SJCRH30 (cell line): ENCODE results near the gene IFNG. TPM values are rescaled to one million over a fixed set of nuclear protein-coding genes. Genes with fewer than 3 reads are reported as not detected.
A peak's percentile ranks its signal among the peaks of the same experiment; 100 is the strongest.
"Not testable (repeated sequence)": the region's sequence is repeated elsewhere in the genome, so short reads cannot be mapped to it uniquely, and the experiment has no call there.

Source experiments
- DNase-seq, 2 experiments: peaks; one replicate each; pipeline ENCODE4 v3.0.0-alpha.2; 2015 to 2020
- H3K27ac ChIP-seq: fragments of 250-450 bp; sonication (Bioruptor Pico); 2 replicates; pipeline ENCODE4 v1.5.1; 2020; ENCODE audit warnings: mild to moderate bottlenecking, moderate library complexity
- H3K27me3 ChIP-seq: fragments of 250-450 bp; sonication (Bioruptor Pico); 2 replicates; pipeline ENCODE4 v1.5.1; 2020; ENCODE audit warnings: mild to moderate bottlenecking, moderate library complexity
- H3K36me3 ChIP-seq: fragments of 250-450 bp; sonication (Bioruptor Pico); 2 replicates; pipeline ENCODE4 v1.5.1; 2020; ENCODE audit warnings: mild to moderate bottlenecking, moderate library complexity
- H3K4me1 ChIP-seq: fragments of 250-450 bp; sonication (Bioruptor Pico); 2 replicates; pipeline ENCODE4 v1.5.1; 2020; ENCODE audit warnings: mild to moderate bottlenecking, moderate library complexity
- H3K4me3 ChIP-seq: fragments of 250-450 bp; sonication (Bioruptor Pico); 2 replicates; pipeline ENCODE4 v1.5.1; 2020; ENCODE audit warnings: mild to moderate bottlenecking, moderate library complexity
- H3K9me3 ChIP-seq: fragments of 250-450 bp; sonication (Bioruptor Pico); replicated peaks from 2 replicates; pipeline ENCODE4 v1.5.1; 2020; ENCODE audit warnings: mild to moderate bottlenecking, moderate library complexity
- total RNA-seq: library from RNA; depleted of rRNA; stranded (reverse); fragments of >200 nt; shearing (Covaris generic); gene quantifications from 2 replicates; pipeline ENCODE4 v1.2.3, GENCODE V29; 2014

IFNG gene
- total RNA-seq, 1 experiment from 2014 or later: not detected

GRCh38 chr12:68177562-68177961 lies 18.0 kb upstream of the IFNG start:
- H3K27ac ChIP-seq: no peak overlapping the region
- H3K4me3 ChIP-seq: no peak overlapping the region
- DNase-seq: no peak
- H3K9me3 ChIP-seq: no peaks in the 10 kb centered on the region
- no peaks in the 10 kb centered on the region for H3K36me3 ChIP-seq
- H3K27me3 ChIP-seq: no peaks in the 10 kb centered on the region
- H3K4me1 ChIP-seq: peaks cover 19% of the 10 kb centered on the region

GRCh38 chr12:68176257-68176656 lies 16.7 kb upstream of the IFNG start:
- Histone ChIP-seq H3K4me3 (no peak overlapping the region), H3K27me3 (no peaks in the 10 kb centered on the region), H3K27ac (no peak overlapping the region), H3K36me3 (no peaks in the 10 kb centered on the region), H3K9me3 (no peaks in the 10 kb centered on the region), H3K4me1 (peaks cover 9% of the 10 kb centered on the region)
- no peak for DNase-seq

DNA sequence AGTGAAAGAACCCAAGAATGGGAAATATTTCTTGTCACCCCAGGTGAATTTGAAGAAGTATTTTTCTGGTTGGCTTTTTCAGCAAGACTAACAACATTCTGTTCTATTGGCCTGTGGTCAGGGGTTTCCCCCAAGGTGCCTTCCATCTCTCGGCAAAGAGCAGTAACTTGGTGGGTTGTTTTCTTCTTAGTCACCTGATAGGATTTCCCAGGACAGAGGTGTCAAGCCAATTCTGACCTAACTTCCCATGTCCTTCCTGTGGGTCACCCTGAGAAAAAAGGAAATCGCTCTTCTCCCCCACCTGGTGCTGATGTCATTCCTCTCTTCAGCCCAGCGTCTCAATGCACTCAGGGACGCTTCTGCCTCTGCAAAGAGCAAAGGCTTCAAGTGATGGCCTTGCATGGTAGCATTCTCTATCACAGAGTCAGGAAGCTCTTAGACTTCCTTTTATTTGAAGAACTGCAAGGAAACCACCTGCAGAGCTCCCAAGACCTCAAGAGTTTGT lies 16.1 kb upstream of the IFNG start:
- H3K4me1 ChIP-seq: peaks cover 3% of the 10 kb centered on the region; the same call in 1 of the 2 replicates
- H3K27me3 ChIP-seq: no peaks in the 10 kb centered on the region
- no peak overlapping the region for H3K4me3 ChIP-seq
- H3K36me3 ChIP-seq: no peaks in the 10 kb centered on the region
- H3K9me3 ChIP-seq: 0 out of 2 replicates have a peak, but pooled peaks cover 2% of the 10 kb centered on the region
- no peak for DNase-seq
- no peak overlapping the region for H3K27ac ChIP-seq

GRCh38 chr12:68174761-68175160 lies 15.2 kb upstream of the IFNG start:
- H3K9me3 ChIP-seq, H3K4me3 ChIP-seq, H3K36me3 ChIP-seq, H3K4me1 ChIP-seq, H3K27me3 ChIP-seq, DNase-seq, H3K27ac ChIP-seq: not testable (repeated sequence)

DNA sequence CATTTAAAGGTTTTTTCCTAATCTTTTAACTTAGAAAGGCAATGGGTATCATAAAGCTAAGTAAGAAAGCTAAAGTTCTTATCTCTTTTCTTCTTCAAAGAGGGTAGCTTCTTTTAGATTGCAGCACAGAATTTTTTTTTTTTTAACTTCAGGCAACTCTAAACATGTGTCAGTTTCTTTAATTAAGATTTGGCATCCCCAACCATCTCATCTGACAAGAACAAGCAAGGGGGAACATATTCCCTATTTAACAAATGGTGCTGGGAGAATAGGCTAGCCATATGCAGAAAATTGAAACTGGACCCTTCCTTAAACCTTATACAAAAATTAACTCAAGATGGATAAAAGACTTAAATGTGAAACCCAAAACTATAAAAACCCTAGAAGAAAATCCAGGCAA lies 14.3 kb upstream of the IFNG start:
- no peak for DNase-seq
- Histone ChIP-seq H3K4me3 (no peak overlapping the region), H3K27ac (no peak overlapping the region), H3K27me3 (no peaks in the 10 kb centered on the region), H3K4me1 (no peaks in the 10 kb centered on the region), H3K9me3 (0 out of 2 replicates have a peak, but pooled peaks cover 2% of the 10 kb centered on the region), H3K36me3 (no peaks in the 10 kb centered on the region)

GRCh38 chr12:68170726-68171125 lies 11.2 kb upstream of the IFNG start:
- Histone ChIP-seq H3K27ac (no peak overlapping the region), H3K36me3 (no peaks in the 10 kb centered on the region), H3K9me3 (0 out of 2 replicates have a peak, but pooled peaks cover 2% of the 10 kb centered on the region), H3K27me3 (no peaks in the 10 kb centered on the region), H3K4me1 (no peaks in the 10 kb centered on the region), H3K4me3 (no peak overlapping the region)
- DNase-seq: no peak

GRCh38 chr12:68169213-68169889 lies 9.8 kb upstream of the IFNG start:
- Histone ChIP-seq H3K36me3 (no peaks in the 10 kb centered on the region), H3K27ac (no peak overlapping the region), H3K27me3 (no peaks in the 10 kb centered on the region), H3K9me3 (peaks cover 4% of the 10 kb centered on the region; the same call in 1 of the 2 replicates), H3K4me3 (no peak overlapping the region), H3K4me1 (no peaks in the 10 kb centered on the region)
- no peak for DNase-seq

GRCh38 chr12:68166317-68166831 lies 6.8 kb upstream of the IFNG start:
- no peak for DNase-seq
- no peak overlapping the region for H3K4me3 ChIP-seq
- H3K36me3 ChIP-seq: no peaks in the 10 kb centered on the region
- H3K9me3 ChIP-seq: peaks cover 9% of the 10 kb centered on the region; the same call in 1 of the 2 replicates
- no peak overlapping the region for H3K27ac ChIP-seq
- H3K27me3 ChIP-seq: no peaks in the 10 kb centered on the region
- H3K4me1 ChIP-seq: peaks cover 17% of the 10 kb centered on the region

GRCh38 chr12:68163560-68164081 lies 4.1 kb upstream of the IFNG start:
- no peak overlapping the region for H3K4me3 ChIP-seq
- H3K27me3 ChIP-seq: no peaks in the 10 kb centered on the region
- H3K36me3 ChIP-seq: no peaks in the 10 kb centered on the region
- no peak for DNase-seq
- peaks cover 7% of the 10 kb centered on the region; the same call in 1 of the 2 replicates for H3K9me3 ChIP-seq
- H3K4me1 ChIP-seq: peaks cover 17% of the 10 kb centered on the region
- H3K27ac ChIP-seq: peak overlapping the region; percentile 48; the same call in 1 of the 2 replicates

DNA sequence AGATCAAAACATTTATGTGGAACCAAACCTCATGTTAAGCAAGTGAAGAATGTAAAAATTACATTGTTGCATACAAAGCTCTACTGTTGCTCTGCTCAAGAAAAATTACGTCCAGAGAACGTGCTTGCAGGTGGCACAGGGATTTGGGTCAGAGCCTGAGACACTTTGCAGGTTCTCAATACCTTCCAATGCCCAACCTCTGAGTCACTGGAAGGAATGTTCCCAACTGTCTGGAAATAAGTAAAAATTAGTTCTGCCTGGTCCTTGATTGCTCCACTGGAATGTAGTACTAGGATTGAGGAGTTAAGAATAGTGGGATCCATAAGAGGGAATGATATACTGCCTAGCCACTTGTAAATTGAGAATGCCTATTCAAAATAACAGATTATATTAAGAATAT lies 2.8 kb upstream of the IFNG start:
- Histone ChIP-seq H3K4me3 (no peak overlapping the region), H3K9me3 (peaks cover 7% of the 10 kb centered on the region; the same call in 1 of the 2 replicates), H3K27ac (peak overlapping the region; percentile 48), H3K27me3 (no peaks in the 10 kb centered on the region), H3K36me3 (no peaks in the 10 kb centered on the region), H3K4me1 (peaks cover 17% of the 10 kb centered on the region)
- peak; percentile 27 for DNase-seq

DNA sequence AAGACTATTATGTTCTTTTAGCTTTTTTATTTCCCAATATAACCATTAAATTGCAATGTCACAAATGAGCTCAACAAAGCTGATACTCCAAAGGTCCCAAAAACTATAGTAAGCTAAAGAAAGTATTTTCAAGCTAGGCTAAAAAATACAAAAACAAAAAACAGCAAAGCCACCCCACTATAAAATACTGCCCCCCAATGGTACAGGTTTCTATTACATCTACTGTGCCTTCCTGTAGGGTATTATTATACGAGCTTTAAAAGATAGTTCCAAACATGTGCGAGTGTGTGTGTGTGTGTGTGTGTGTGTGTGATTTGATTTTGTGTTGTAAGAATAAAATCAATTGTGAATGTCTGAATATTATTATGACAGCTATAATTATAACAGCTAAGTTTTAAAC lies 1.1 kb downstream of the IFNG start:
- Histone ChIP-seq H3K27me3 (no peaks in the 10 kb centered on the region), H3K36me3 (no peaks in the 10 kb centered on the region), H3K9me3 (no peaks in the 10 kb centered on the region; the same call in 1 of the 2 replicates), H3K4me1 (peaks cover 14% of the 10 kb centered on the region), H3K27ac (no peak overlapping the region), H3K4me3 (no peak overlapping the region)
- DNase-seq: peak in 1 of 2 experiments; percentile 43

DNA sequence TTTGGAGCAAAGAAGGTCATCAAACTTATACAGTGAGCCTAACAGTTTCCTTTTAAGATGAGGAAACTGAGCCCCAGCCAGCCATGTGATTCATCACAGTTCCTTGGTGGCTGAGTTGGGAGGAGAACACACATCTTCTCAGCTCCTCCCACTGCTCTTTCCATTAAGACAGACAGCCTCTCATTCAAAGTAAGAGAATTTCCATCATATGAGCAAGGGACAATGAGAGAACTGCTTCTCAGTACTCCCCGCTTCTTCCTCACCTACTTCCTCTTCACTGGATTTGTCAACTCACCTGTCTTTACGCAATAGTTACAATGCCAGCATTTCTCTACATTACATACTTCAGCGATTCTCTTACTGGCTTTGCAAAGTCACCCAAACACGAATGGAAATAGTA lies 2.2 kb downstream of the IFNG start:
- DNase-seq: no peak
- Histone ChIP-seq H3K9me3 (no peaks in the 10 kb centered on the region; the same call in 1 of the 2 replicates), H3K27ac (no peak overlapping the region)

GRCh38 chr12:68156636-68157035 lies 2.9 kb downstream of the IFNG start:
- no peaks in the 10 kb centered on the region for H3K4me1 ChIP-seq
- DNase-seq: no peak
- H3K27me3 ChIP-seq: no peaks in the 10 kb centered on the region
- no peaks in the 10 kb centered on the region for H3K36me3 ChIP-seq
- H3K27ac ChIP-seq: no peak overlapping the region
- H3K9me3 ChIP-seq: no peaks in the 10 kb centered on the region; the same call in 1 of the 2 replicates
- no peak overlapping the region for H3K4me3 ChIP-seq

More for the DNA sequence above, 2.2 kb downstream of the IFNG start:
- H3K27me3 ChIP-seq: no peaks in the 10 kb centered on the region
- peaks cover 3% of the 10 kb centered on the region for H3K4me1 ChIP-seq
- no peak overlapping the region for H3K4me3 ChIP-seq
- no peaks in the 10 kb centered on the region for H3K36me3 ChIP-seq

- Histone ChIP-seq H3K4me1 (no peaks in the 10 kb centered on the region), H3K27me3 (no peaks in the 10 kb centered on the region), H3K27ac (no peak overlapping the region), H3K9me3 (no peaks in the 10 kb centered on the region; the same call in 1 of the 2 replicates), H3K4me3 (no peak overlapping the region), H3K36me3 (no peaks in the 10 kb centered on the region)
- DNase-seq: peak in 1 of 2 experiments; percentile 32
Measured at GRCh38 chr12:68154779-68155178, 4.8 kb downstream of the IFNG start.

DNA sequence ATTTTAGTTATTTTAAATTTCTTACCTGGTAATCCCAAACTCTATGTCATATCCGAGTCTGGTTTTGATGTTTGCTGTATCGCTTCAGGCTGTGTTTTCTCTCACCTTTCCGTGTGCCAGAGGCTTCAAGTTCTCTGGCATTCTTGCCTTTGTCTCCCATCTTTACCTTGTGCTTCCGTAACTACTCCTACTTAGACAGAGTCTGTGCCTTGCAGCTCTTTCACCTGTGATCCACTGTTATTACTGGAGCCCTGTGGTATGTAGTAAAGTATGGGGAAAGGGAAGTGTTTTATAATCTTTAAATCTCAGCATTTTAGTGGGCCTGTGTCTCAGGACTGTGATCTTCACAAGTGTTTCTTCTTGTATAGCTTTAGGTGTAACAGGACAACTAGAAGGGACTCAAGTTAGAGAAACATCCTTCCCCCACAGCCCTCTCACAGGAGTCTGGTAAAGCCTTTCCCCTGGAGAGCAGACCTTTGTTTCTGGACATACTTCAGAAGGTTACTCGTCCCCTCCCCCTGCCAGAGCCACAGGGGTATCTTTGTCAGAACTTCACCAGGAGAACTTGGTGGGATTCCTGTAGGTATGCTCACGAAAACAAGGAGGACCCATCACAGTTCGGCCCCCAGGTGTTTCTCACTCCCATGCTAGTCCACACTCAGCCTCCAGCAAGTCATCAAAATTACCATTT lies 11.1 kb downstream of the IFNG start:
- Histone ChIP-seq H3K4me3 (no peak overlapping the region), H3K9me3 (no peaks in the 10 kb centered on the region), H3K36me3 (no peaks in the 10 kb centered on the region), H3K27ac (no peak overlapping the region), H3K27me3 (no peaks in the 10 kb centered on the region), H3K4me1 (no peaks in the 10 kb centered on the region)
- DNase-seq: no peak
